DND-41 (cell line): ENCODE measurements around the gene ADCY10.

ENCODE experiments used
- ATAC-seq: fragments of 200-7000 bp; cut with Tn5 transposase; 3 replicates; pipeline ENCODE4 v1.9.1; 2021; ENCODE audit warnings: low read depth; ENCODE audit not compliant: insufficient read depth
- DNase-seq: peaks from one replicate; pipeline ENCODE4 v3.0.0-alpha.2; 2020
- H2AFZ ChIP-seq: 2 replicates; pipeline ENCODE4 v1.6.0; 2012; ENCODE audit warnings: low read depth, low read length
- H3K27ac ChIP-seq: 2 replicates; pipeline ENCODE4 v1.5.1; 2012; ENCODE audit warnings: low read length, inconsistent platforms
- H3K27me3 ChIP-seq: fragments of 200-600 bp; sonication (generic); 2 replicates; pipeline ENCODE4 v1.6.0; 2012; ENCODE audit warnings: low read length, mild to moderate bottlenecking, inconsistent platforms; ENCODE audit not compliant: insufficient read depth, poor library complexity
- H3K36me3 ChIP-seq: 2 replicates; pipeline ENCODE4 v1.5.1; 2012; ENCODE audit warnings: low read length, inconsistent platforms; ENCODE audit not compliant: insufficient read depth
- H3K4me1 ChIP-seq: 2 replicates; pipeline ENCODE4 v1.5.1; 2012; ENCODE audit warnings: mild to moderate bottlenecking, low read length; ENCODE audit not compliant: insufficient read depth
- H3K4me2 ChIP-seq: 2 replicates; pipeline ENCODE4 v1.6.0; 2012; ENCODE audit warnings: mild to moderate bottlenecking, moderate library complexity, low read length, inconsistent platforms; ENCODE audit not compliant: insufficient read depth
- H3K4me3 ChIP-seq, 2 experiments: fragments of 200-600 bp in 1 of 2; shearing (Covaris generic) in 1 of 2; 2 replicates each; pipeline ENCODE4 v1.5.1; 2012 to 2016; ENCODE audit warnings: inconsistent platforms in 2 of 2, low read length in 2 of 2, mild to moderate bottlenecking in 2 of 2, low read depth in 1 of 2, moderate library complexity in 1 of 2
- H3K79me2 ChIP-seq: 2 replicates; pipeline ENCODE4 v1.6.0; 2012; ENCODE audit warnings: low read length, inconsistent platforms; ENCODE audit not compliant: insufficient read depth
- H3K9ac ChIP-seq: 2 replicates; pipeline ENCODE4 v1.6.0; 2012; ENCODE audit warnings: low read depth, mild to moderate bottlenecking, inconsistent platforms, low read length, moderate library complexity
- H3K9me3 ChIP-seq: 2 replicates; pipeline ENCODE4 v1.5.1; 2012; ENCODE audit warnings: low read length, moderate library complexity, mild to moderate bottlenecking, inconsistent platforms; ENCODE audit not compliant: insufficient read depth, severe bottlenecking
- H4K20me1 ChIP-seq: 2 replicates; pipeline ENCODE4 v1.6.0; 2012; ENCODE audit warnings: low read length; ENCODE audit not compliant: insufficient read depth
- CTCF ChIP-seq: IDR thresholded peaks from 2 replicates; pipeline ENCODE4 v1.5.1; 2012; ENCODE audit warnings: borderline replicate concordance, low read length, moderate library complexity, mild to moderate bottlenecking; ENCODE audit not compliant: poor library complexity, severe bottlenecking; ENCODE audit errors: extremely low read depth
- EZH2 ChIP-seq: IDR thresholded peaks from 3 replicates; pipeline ENCODE4 v1.6.1; 2012; ENCODE audit warnings: borderline replicate concordance, low read depth, mild to moderate bottlenecking, moderate library complexity, low read length, inconsistent platforms; ENCODE audit not compliant: severe bottlenecking

The ADCY10 gene

GRCh38 chr1:167770127-167770526 lies 143.8 kb downstream of the ADCY10 start:
- no peaks in the 10 kb centered on the region for H3K27me3 ChIP-seq
- no peak overlapping the region for H2AFZ ChIP-seq
- no peak overlapping the region for H3K27ac ChIP-seq
- peaks cover 8% of the 10 kb centered on the region for H3K79me2 ChIP-seq
- DNase-seq (no peak), ATAC-seq (no peak)
- H3K4me1 ChIP-seq: no peaks in the 10 kb centered on the region
- H4K20me1 ChIP-seq: peaks cover 2% of the 10 kb centered on the region; the same call in 1 of the 2 replicates
- no peak overlapping the region for H3K4me3 ChIP-seq
- H3K9me3 ChIP-seq: no peaks in the 10 kb centered on the region
- peaks cover 88% of the 10 kb centered on the region for H3K36me3 ChIP-seq
- H3K9ac ChIP-seq: no peak overlapping the region
- no peak for TF ChIP-seq EZH2
- TF ChIP-seq CTCF: no peak
- no peak overlapping the region for H3K4me2 ChIP-seq

GRCh38 chr1:167767761-167768160 lies 146.2 kb downstream of the ADCY10 start:
- H2AFZ ChIP-seq: no peak overlapping the region
- H3K79me2 ChIP-seq: peaks cover 30% of the 10 kb centered on the region
- H3K9me3 ChIP-seq: no peaks in the 10 kb centered on the region
- no peaks in the 10 kb centered on the region for H3K27me3 ChIP-seq
- no peak for TF ChIP-seq EZH2
- no peak for TF ChIP-seq CTCF
- peaks cover 71% of the 10 kb centered on the region for H3K36me3 ChIP-seq
- H3K4me2 ChIP-seq: no peak overlapping the region
- H3K27ac ChIP-seq: no peak overlapping the region
- H3K4me3 ChIP-seq: no peak overlapping the region
- ATAC-seq: no peak
- H3K9ac ChIP-seq: no peak overlapping the region
- peaks cover 2% of the 10 kb centered on the region; the same call in 1 of the 2 replicates for H4K20me1 ChIP-seq
- peaks cover 3% of the 10 kb centered on the region for H3K4me1 ChIP-seq
- no peak for DNase-seq

GRCh38 chr1:167766538-167766937 lies 147.4 kb downstream of the ADCY10 start:
- no peak for ATAC-seq
- H3K9me3 ChIP-seq: no peaks in the 10 kb centered on the region
- H3K27me3 ChIP-seq: no peaks in the 10 kb centered on the region
- H3K4me2 ChIP-seq: no peak overlapping the region
- no peak for TF ChIP-seq CTCF
- no peak for TF ChIP-seq EZH2
- H3K79me2 ChIP-seq: peaks cover 39% of the 10 kb centered on the region
- no peak overlapping the region for H3K27ac ChIP-seq
- H2AFZ ChIP-seq: no peak overlapping the region
- DNase-seq: no peak
- H3K4me1 ChIP-seq: peaks cover 16% of the 10 kb centered on the region
- no peak overlapping the region for H3K4me3 ChIP-seq
- H3K9ac ChIP-seq: no peak overlapping the region
- H3K36me3 ChIP-seq: peaks cover 59% of the 10 kb centered on the region
- H4K20me1 ChIP-seq: peaks cover 7% of the 10 kb centered on the region; the same call in 1 of the 2 replicates

GRCh38 chr1:167765496-167765895 lies 148.4 kb downstream of the ADCY10 start:
- ATAC-seq: no peak
- DNase-seq: no peak
- Histone ChIP-seq H3K4me3 (no peak overlapping the region), H3K27ac (no peak overlapping the region), H4K20me1 (peaks cover 16% of the 10 kb centered on the region; the same call in 1 of the 2 replicates), H3K9me3 (no peaks in the 10 kb centered on the region), H3K4me1 (peaks cover 26% of the 10 kb centered on the region), H3K9ac (no peak overlapping the region), H3K27me3 (no peaks in the 10 kb centered on the region), H3K36me3 (peaks cover 55% of the 10 kb centered on the region), H3K4me2 (no peak overlapping the region), H2AFZ (no peak overlapping the region), H3K79me2 (peaks cover 48% of the 10 kb centered on the region)
- TF ChIP-seq CTCF: no peak
- TF ChIP-seq EZH2: no peak
